A673 (cell line): Measurements from ENCODE around the gene ADAMTSL1. TPM values are rescaled to one million over a fixed set of nuclear protein-coding genes. Genes with fewer than 3 reads are reported as not detected.

ENCODE experiments used
- Bru-seq: library from RNA; stranded (reverse); fragments of 400-500 nt; gene quantifications from one replicate; lab custom pipeline; 2021; lab: Mats Ljungman, UMichigan
- BruChase-seq, 2 experiments: library from RNA; stranded (reverse); fragments of 400-500 nt; gene quantifications; one replicate each; lab custom pipeline; 2021; lab: Mats Ljungman, UMichigan
- BruUV-seq: library from RNA; stranded (reverse); fragments of 400-500 nt; replicated peaks from 2 replicates; lab custom pipeline; 2021; lab: Mats Ljungman, UMichigan
- CTCF ChIA-PET: fragments of 300-600 bp; sonication (Branson Sonifier 250); formaldehyde crosslinking; loops from one replicate; lab custom pipeline; 2022; ENCODE audit warnings: antibody characterized with exemption; lab: Charles Lee
- POLR2A ChIA-PET: fragments of 300-600 bp; sonication (Branson Sonifier 250); formaldehyde crosslinking; loops from one replicate; lab custom pipeline; 2022; ENCODE audit warnings: antibody characterized with exemption; ENCODE audit not compliant: low non-redundant PET; lab: Charles Lee
- DNase-seq: peaks from one replicate; pipeline ENCODE4 v3.0.0-alpha.2; 2015; ENCODE audit warnings: low spot score
- H3K27ac ChIP-seq: fragments of 200-600 bp; sonication (generic); 2 replicates; pipeline ENCODE4 v1.5.1; 2016; ENCODE audit warnings: mixed run types, low read depth, mild to moderate bottlenecking, mixed read lengths, antibody characterized with exemption, low read length; ENCODE audit not compliant: poor library complexity, severe bottlenecking
- H3K27me3 ChIP-seq: fragments of 200-600 bp; sonication (generic); replicated peaks from 2 replicates; pipeline ENCODE4 v1.6.1; 2017; ENCODE audit warnings: mixed run types, low read depth, mild to moderate bottlenecking, mixed read lengths, antibody characterized with exemption, low read length; ENCODE audit not compliant: insufficient read depth, poor library complexity
- H3K36me3 ChIP-seq: fragments of 200-600 bp; sonication (generic); 2 replicates; pipeline ENCODE4 v1.6.1; 2016; ENCODE audit warnings: mixed run types, mild to moderate bottlenecking, mixed read lengths, antibody characterized with exemption, low read length; ENCODE audit not compliant: insufficient read depth, poor library complexity, severe bottlenecking
- H3K4me1 ChIP-seq: fragments of 200-600 bp; sonication (generic); 2 replicates; pipeline ENCODE4 v1.6.1; 2017; ENCODE audit warnings: mixed run types, mild to moderate bottlenecking, mixed read lengths, antibody characterized with exemption, low read length; ENCODE audit not compliant: insufficient read depth, poor library complexity, severe bottlenecking
- H3K4me3 ChIP-seq: fragments of 200-600 bp; sonication (generic); 2 replicates; pipeline ENCODE4 v1.5.1; 2016; ENCODE audit warnings: low read depth, mixed run types, mild to moderate bottlenecking, mixed read lengths, low read length; ENCODE audit not compliant: poor library complexity, severe bottlenecking
- H3K9me3 ChIP-seq: fragments of 200-600 bp; sonication (generic); 2 replicates; pipeline ENCODE4 v1.6.1; 2016; ENCODE audit warnings: mixed run types, low read depth, mild to moderate bottlenecking, mixed read lengths, antibody characterized with exemption, low read length; ENCODE audit not compliant: poor library complexity, severe bottlenecking
- EZH2 ChIP-seq: fragments of 200-600 bp; sonication (generic); IDR thresholded peaks from 2 replicates; pipeline ENCODE4 v1.6.1; 2017; ENCODE audit warnings: borderline replicate concordance, low read depth, mild to moderate bottlenecking, mixed read lengths, antibody characterized with exemption, low read length; ENCODE audit not compliant: poor library complexity, severe bottlenecking
- intact Hi-C: fragments of 100-400 bp; cut with micrococcal nuclease; formaldehyde crosslinking; loops from one replicate; pipeline ENCODE4 v1.10.0; 2022; ENCODE audit not compliant: unreplicated experiment
- long read RNA-seq: library from polyadenylated mRNA; stranded (forward); transcript quantifications from one replicate; pipeline ENCODE4 v2.0.0, GENCODE V29; 2022
- total RNA-seq: library from RNA; stranded (reverse); gene quantifications from 2 replicates; pipeline ENCODE4 v1.2.3, GENCODE V29; 2021
- TF ChIP-seq, protein P1 (sequence below): fragments of 300-800, 200-600 bp; sonication (generic); conservative IDR thresholded peaks from 2 replicates; pipeline ENCODE4 v1.5.1; 2017; ENCODE audit warnings: low read depth, mild to moderate bottlenecking, antibody characterized with exemption, low read length, moderate library complexity, mixed read lengths

The ADAMTSL1 gene, protein sequence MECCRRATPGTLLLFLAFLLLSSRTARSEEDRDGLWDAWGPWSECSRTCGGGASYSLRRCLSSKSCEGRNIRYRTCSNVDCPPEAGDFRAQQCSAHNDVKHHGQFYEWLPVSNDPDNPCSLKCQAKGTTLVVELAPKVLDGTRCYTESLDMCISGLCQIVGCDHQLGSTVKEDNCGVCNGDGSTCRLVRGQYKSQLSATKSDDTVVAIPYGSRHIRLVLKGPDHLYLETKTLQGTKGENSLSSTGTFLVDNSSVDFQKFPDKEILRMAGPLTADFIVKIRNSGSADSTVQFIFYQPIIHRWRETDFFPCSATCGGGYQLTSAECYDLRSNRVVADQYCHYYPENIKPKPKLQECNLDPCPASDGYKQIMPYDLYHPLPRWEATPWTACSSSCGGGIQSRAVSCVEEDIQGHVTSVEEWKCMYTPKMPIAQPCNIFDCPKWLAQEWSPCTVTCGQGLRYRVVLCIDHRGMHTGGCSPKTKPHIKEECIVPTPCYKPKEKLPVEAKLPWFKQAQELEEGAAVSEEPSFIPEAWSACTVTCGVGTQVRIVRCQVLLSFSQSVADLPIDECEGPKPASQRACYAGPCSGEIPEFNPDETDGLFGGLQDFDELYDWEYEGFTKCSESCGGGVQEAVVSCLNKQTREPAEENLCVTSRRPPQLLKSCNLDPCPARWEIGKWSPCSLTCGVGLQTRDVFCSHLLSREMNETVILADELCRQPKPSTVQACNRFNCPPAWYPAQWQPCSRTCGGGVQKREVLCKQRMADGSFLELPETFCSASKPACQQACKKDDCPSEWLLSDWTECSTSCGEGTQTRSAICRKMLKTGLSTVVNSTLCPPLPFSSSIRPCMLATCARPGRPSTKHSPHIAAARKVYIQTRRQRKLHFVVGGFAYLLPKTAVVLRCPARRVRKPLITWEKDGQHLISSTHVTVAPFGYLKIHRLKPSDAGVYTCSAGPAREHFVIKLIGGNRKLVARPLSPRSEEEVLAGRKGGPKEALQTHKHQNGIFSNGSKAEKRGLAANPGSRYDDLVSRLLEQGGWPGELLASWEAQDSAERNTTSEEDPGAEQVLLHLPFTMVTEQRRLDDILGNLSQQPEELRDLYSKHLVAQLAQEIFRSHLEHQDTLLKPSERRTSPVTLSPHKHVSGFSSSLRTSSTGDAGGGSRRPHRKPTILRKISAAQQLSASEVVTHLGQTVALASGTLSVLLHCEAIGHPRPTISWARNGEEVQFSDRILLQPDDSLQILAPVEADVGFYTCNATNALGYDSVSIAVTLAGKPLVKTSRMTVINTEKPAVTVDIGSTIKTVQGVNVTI (N-terminal part only)
- not detected in 2 replicates for total RNA-seq
- percentile 1 among the genes with signal in this experiment for Bru-seq, nascent RNA
- BruChase-seq, experiment 1, labeled RNA remaining after a 2-hour chase = percentile 0 among the genes with signal in this experiment
- BruChase-seq, experiment 2, labeled RNA remaining after a 6-hour chase = percentile 1 among the genes with signal in this experiment
- long read RNA-seq = 0 reads

DNA sequence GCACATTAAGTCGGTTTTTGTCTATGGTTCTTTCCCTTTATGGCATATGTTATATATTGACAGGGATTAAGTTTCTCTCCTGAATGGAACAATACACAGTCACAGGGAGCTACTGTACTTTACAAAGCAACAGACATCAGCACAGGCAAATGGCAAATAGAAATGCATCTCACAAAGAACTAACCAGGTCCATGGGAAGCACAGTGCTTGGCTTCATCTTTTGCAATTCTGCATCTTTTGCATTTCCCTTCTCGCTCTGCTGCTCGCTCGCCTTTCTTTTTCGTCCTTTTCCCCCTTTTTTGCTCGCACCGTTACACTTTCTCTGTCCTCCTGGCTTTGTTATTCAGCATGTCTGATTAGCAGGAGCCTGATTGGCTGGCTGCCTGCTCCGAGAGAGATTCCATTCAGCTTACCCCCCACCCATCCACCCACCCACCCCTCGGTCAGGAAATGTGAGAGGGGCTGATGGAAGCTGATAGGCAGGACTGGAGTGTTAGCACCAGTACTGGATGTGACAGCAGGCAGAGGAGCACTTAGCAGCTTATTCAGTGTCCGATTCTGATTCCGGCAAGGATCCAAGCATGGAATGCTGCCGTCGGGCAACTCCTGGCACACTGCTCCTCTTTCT, at the start of gene ADAMTSL1:
Gene ADAMTSL1 (plus strand): TSS at position 502 of the 628 bp plus-strand sequence. CDS start 80 bp downstream, at position 582.
- intact Hi-C loops = no loop called here
- H3K36me3 ChIP-seq = no peaks in the 10 kb centered on the region
- H3K27ac ChIP-seq = no peak within 1 kb of the TSS
- POLR2A ChIA-PET = no interaction called here
- H3K27me3 ChIP-seq = no peaks in the 10 kb centered on the region
- CTCF ChIA-PET = no interaction called here
- TF ChIP-seq, protein P1, sequence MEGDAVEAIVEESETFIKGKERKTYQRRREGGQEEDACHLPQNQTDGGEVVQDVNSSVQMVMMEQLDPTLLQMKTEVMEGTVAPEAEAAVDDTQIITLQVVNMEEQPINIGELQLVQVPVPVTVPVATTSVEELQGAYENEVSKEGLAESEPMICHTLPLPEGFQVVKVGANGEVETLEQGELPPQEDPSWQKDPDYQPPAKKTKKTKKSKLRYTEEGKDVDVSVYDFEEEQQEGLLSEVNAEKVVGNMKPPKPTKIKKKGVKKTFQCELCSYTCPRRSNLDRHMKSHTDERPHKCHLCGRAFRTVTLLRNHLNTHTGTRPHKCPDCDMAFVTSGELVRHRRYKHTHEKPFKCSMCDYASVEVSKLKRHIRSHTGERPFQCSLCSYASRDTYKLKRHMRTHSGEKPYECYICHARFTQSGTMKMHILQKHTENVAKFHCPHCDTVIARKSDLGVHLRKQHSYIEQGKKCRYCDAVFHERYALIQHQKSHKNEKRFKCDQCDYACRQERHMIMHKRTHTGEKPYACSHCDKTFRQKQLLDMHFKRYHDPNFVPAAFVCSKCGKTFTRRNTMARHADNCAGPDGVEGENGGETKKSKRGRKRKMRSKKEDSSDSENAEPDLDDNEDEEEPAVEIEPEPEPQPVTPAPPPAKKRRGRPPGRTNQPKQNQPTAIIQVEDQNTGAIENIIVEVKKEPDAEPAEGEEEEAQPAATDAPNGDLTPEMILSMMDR = no peak
- TF ChIP-seq EZH2 = no peak
- H3K9me3 ChIP-seq = no peaks in the 10 kb centered on the region
- H3K4me1 ChIP-seq = no peaks in the 10 kb centered on the region
- no peak within 1 kb of the TSS for H3K4me3 ChIP-seq
- BruUV-seq = no TSS peak
- DNase-seq = peak; percentile 9

DNA sequence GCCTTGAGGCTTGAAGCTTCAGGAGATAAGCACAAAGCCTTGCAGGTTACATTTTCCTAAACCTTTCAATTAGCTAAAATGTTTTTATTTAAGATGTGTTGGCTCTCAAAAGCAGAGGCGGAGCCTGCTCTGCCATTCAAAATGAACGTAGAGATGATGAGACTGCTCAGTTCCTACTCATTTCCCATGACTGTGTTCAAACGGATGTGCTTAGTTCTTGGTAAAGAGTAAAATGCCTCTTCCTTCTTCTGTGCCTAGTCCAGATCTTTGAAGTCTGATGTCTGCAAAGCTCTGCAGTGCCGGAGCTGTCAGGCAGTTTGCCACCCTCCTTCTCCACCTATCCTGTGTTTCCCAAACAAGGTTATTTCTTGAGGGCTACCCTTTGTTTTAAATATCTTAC, 46.3 kb upstream of the ADAMTSL1 start:
- no peak for DNase-seq
- Histone ChIP-seq H3K36me3 (no peaks in the 10 kb centered on the region), H3K27ac (no peak overlapping the region), H3K27me3 (no peaks in the 10 kb centered on the region), H3K4me1 (no peaks in the 10 kb centered on the region), H3K4me3 (no peak overlapping the region), H3K9me3 (no peaks in the 10 kb centered on the region)
- intact Hi-C loops = no loop called here
- POLR2A ChIA-PET = no interaction called here
- no TSS peak for BruUV-seq
- no peak for TF ChIP-seq EZH2
- TF ChIP-seq, protein P1 = no peak
- CTCF ChIA-PET = no interaction called here
